Neural progenitor cell (in vitro differentiated cells): ENCODE measurements around the gene ASB15.

Experiments used
- CTCF ChIP-seq: fragments of 200-600 bp; sonication (generic); IDR thresholded peaks from 2 replicates; pipeline ENCODE4 v1.5.1; 2017; ENCODE audit warnings: antibody characterized with exemption, mild to moderate bottlenecking
- EZH2 ChIP-seq: fragments of 200-600 bp; sonication (generic); IDR thresholded peaks from 2 replicates; pipeline ENCODE4 v1.6.1; 2017; ENCODE audit warnings: antibody characterized with exemption, mild to moderate bottlenecking, moderate library complexity

GRCh38 chr7:123624527-123625183, 23.0 kb downstream of the ASB15 start:
- peak; percentile 61 for TF ChIP-seq CTCF
- TF ChIP-seq EZH2, result no peak
